Measurements from ENCODE around the gene MLPH. TPM values are rescaled to one million over a fixed set of nuclear protein-coding genes. Genes with fewer than 3 reads are reported as not detected.

The MLPH gene
- total RNA-seq, 1 experiment from 2014 or later = 237 TPM

- BruUV-seq (replicated peaks) = no TSS peak
- H3K4me1 ChIP-seq (replicated peaks; ENCODE audit: insufficient read depth) = no peaks in the 10 kb centered on the region
- CTCF ChIA-PET = no interaction called here
- TF ChIP-seq EZH2 (IDR thresholded peaks at IDR 0.05; ENCODE audit: low read depth) (no peak), CTCF (conservative IDR thresholded peaks at IDR 0.05) (no peak)
- POLR2A ChIA-PET (ENCODE audit: unreplicated experiment) = no interaction called here
- no peaks in the 10 kb centered on the region for H3K9me3 ChIP-seq (ENCODE audit: insufficient read depth, low read depth)
- H3F3A ChIP-seq (ENCODE audit: insufficient read depth, low read depth) = no peaks in the 10 kb centered on the region
- no peak overlapping the region for H3K27ac ChIP-seq
- no peaks in the 10 kb centered on the region for H3K9me2 ChIP-seq (ENCODE audit: insufficient read depth)
- no peaks in the 10 kb centered on the region for H4K20me1 ChIP-seq (ENCODE audit: insufficient read depth)
- no peak for DNase-seq
- intact Hi-C loops (cut with micrococcal nuclease; ENCODE audit: unreplicated experiment) = no loop called here
- no peaks in the 10 kb centered on the region for H3K27me3 ChIP-seq (ENCODE audit: insufficient read depth, low read depth)
- no peak overlapping the region for H3K4me2 ChIP-seq
- H3K36me3 ChIP-seq (ENCODE audit: low read depth) = no peaks in the 10 kb centered on the region
- no peak overlapping the region for H3K4me3 ChIP-seq
- no peak overlapping the region for H2AFZ ChIP-seq
- no peaks in the 10 kb centered on the region for H3K79me2 ChIP-seq (ENCODE audit: low read depth)
Measured at GRCh38 chr2:237445611-237446337, 41.3 kb upstream of the MLPH start.

- Histone ChIP-seq H3K27me3 (ENCODE audit: insufficient read depth, low read depth) (no peaks in the 10 kb centered on the region), H4K20me1 (ENCODE audit: insufficient read depth) (no peaks in the 10 kb centered on the region), H3K79me2 (ENCODE audit: low read depth) (no peaks in the 10 kb centered on the region), H3K4me3 (no peak overlapping the region), H3K4me1 (replicated peaks; ENCODE audit: insufficient read depth) (no peaks in the 10 kb centered on the region), H3K36me3 (ENCODE audit: low read depth) (no peaks in the 10 kb centered on the region), H3K9me3 (ENCODE audit: insufficient read depth, low read depth) (no peaks in the 10 kb centered on the region), H3K9me2 (ENCODE audit: insufficient read depth) (no peaks in the 10 kb centered on the region), H3K4me2 (no peak overlapping the region), H2AFZ (no peak overlapping the region), H3K27ac (no peak overlapping the region), H3F3A (ENCODE audit: insufficient read depth, low read depth) (no peaks in the 10 kb centered on the region)
- no peak for TF ChIP-seq CTCF (conservative IDR thresholded peaks at IDR 0.05)
- ChIA-PET CTCF (no interaction called here), POLR2A (ENCODE audit: unreplicated experiment) (no interaction called here)
- DNase-seq = no peak
- intact Hi-C loops (cut with micrococcal nuclease; ENCODE audit: unreplicated experiment) = no loop called here
- BruUV-seq (replicated peaks) = no TSS peak
Measured at GRCh38 chr2:237446338-237446665, 40.7 kb upstream of the MLPH start.

- ChIA-PET POLR2A (ENCODE audit: unreplicated experiment) (interaction anchor here (0.7 kb wide), 1 partner anchor 57 kb away, joined by 5 read pairs; no protein-coding TSS in a partner anchor), CTCF (no interaction called here)
- no peaks in the 10 kb centered on the region for H3K9me2 ChIP-seq (ENCODE audit: insufficient read depth)
- no peaks in the 10 kb centered on the region for H3K9me3 ChIP-seq (ENCODE audit: insufficient read depth, low read depth)
- H3K36me3 ChIP-seq (ENCODE audit: low read depth) = no peaks in the 10 kb centered on the region
- no peaks in the 10 kb centered on the region for H3F3A ChIP-seq (ENCODE audit: insufficient read depth, low read depth)
- no peak overlapping the region for H2AFZ ChIP-seq
- no TSS peak for BruUV-seq (replicated peaks)
- DNase-seq = no peak
- no peak overlapping the region for H3K27ac ChIP-seq
- H3K4me2 ChIP-seq = no peak overlapping the region
- H3K4me3 ChIP-seq = no peak overlapping the region
- H4K20me1 ChIP-seq (ENCODE audit: insufficient read depth) = no peaks in the 10 kb centered on the region
- H3K27me3 ChIP-seq (ENCODE audit: insufficient read depth, low read depth) = no peaks in the 10 kb centered on the region
- intact Hi-C loops (cut with micrococcal nuclease; ENCODE audit: unreplicated experiment) = no loop called here
- no peaks in the 10 kb centered on the region for H3K79me2 ChIP-seq (ENCODE audit: low read depth)
- no peaks in the 10 kb centered on the region for H3K4me1 ChIP-seq (replicated peaks; ENCODE audit: insufficient read depth)
- TF ChIP-seq EZH2 (IDR thresholded peaks at IDR 0.05; ENCODE audit: low read depth) (no peak), CTCF (conservative IDR thresholded peaks at IDR 0.05) (no peak)
Measured at GRCh38 chr2:237447496-237447895, 39.6 kb upstream of the MLPH start.

Data from PC-9 (cell line).